K562 (cell line): Measurements from ENCODE around the gene UBR1. TPM values are rescaled to one million over a fixed set of nuclear protein-coding genes. Genes with fewer than 3 reads are reported as not detected.

ENCODE experiments used
- ATAC-seq: fragments of 200-7000 bp; cut with Tn5 transposase; 3 replicates; pipeline ENCODE4 v1.9.1; 2020; ENCODE audit warnings: moderate library complexity
- BruUV-seq: library from RNA; stranded (reverse); fragments of 400-500 nt; replicated peaks from 2 replicates; lab custom pipeline; 2021; lab: Mats Ljungman, UMichigan
- CTCF ChIA-PET: fragments of 300-600 bp; formaldehyde crosslinking; extraction: SDS; loops from one replicate; lab custom pipeline; 2021; ENCODE audit warnings: low intra/inter-chr PET ratio; lab: Yijun Ruan, JAX
- POLR2A ChIA-PET: fragments of 300-600, 350-650 bp; sonication (Branson Sonifier 250); formaldehyde crosslinking; extraction: SDS; loops from one replicate; lab custom pipeline; 2021; ENCODE audit warnings: antibody characterized with exemption, inconsistent platforms; lab: Yijun Ruan, JAX
- DNase-seq, 4 experiments: peaks; one replicate each; pipeline versions ENCODE4 v3.0.0 to v3.0.0-alpha.2; 2011 to 2018; ENCODE audit warnings: low spot score in 3 of 4, mixed read lengths in 3 of 4; ENCODE audit errors: extremely low read depth in 1 of 4
- FAIRE-seq: peaks from 2 replicates; lab custom pipeline; 2011; peaks lifted over from hg19 to GRCh38; lab: Jason Lieb, UNC
- H2AFZ ChIP-seq: 2 replicates; pipeline ENCODE4 v1.6.0; 2011; ENCODE audit warnings: low read depth, low read length, control low read depth, inconsistent platforms
- H3K27ac ChIP-seq: fragments of 200-600 bp; 3 replicates; pipeline ENCODE4 v1.8.0; 2011; ENCODE audit warnings: low read depth, mild to moderate bottlenecking, control low read depth, inconsistent platforms, low read length, moderate library complexity, mixed read lengths; ENCODE audit errors: extremely low read depth
- H3K27me3 ChIP-seq, 2 experiments: fragments of 300-600 bp in 1 of 2; 2 replicates in 1 of 2; 3 replicates in 1 of 2; pipeline versions ENCODE4 v1.6.0 to v1.8.0; 2011; ENCODE audit warnings: inconsistent platforms in 2 of 2, low read length in 2 of 2, mild to moderate bottlenecking in 1 of 2, mixed read lengths in 1 of 2, moderate library complexity in 1 of 2; ENCODE audit not compliant: control insufficient read depth in 2 of 2, insufficient read depth in 2 of 2
- H3K36me3 ChIP-seq: fragments of 300-600 bp; 3 replicates; pipeline ENCODE4 v1.8.0; 2011; ENCODE audit warnings: mild to moderate bottlenecking, low read length, inconsistent platforms; ENCODE audit not compliant: control insufficient read depth, insufficient read depth
- H3K4me1 ChIP-seq, 2 experiments: fragments of 200-600 bp in 1 of 2; replicated peaks in 1 of 2; 2 replicates in 1 of 2; 3 replicates in 1 of 2; pipeline versions ENCODE4 v1.5.1 to v1.8.0; 2011; ENCODE audit warnings: inconsistent platforms in 2 of 2, low read length in 2 of 2, mild to moderate bottlenecking in 1 of 2, mixed read lengths in 1 of 2, moderate library complexity in 1 of 2; ENCODE audit not compliant: control insufficient read depth in 2 of 2, insufficient read depth in 2 of 2
- H3K4me2 ChIP-seq: 2 replicates; pipeline ENCODE4 v1.6.1; 2011; ENCODE audit warnings: low read length, control low read depth, inconsistent platforms, mixed read lengths; ENCODE audit not compliant: insufficient read depth
- H3K4me3 ChIP-seq: fragments of 200-600 bp; sonication (generic), shearing (Covaris generic); 2 replicates; pipeline ENCODE4 v1.5.1; 2016; ENCODE audit warnings: control low read depth, inconsistent platforms
- H3K79me2 ChIP-seq: fragments of 200-600 bp; 3 replicates; pipeline ENCODE4 v1.8.0; 2011; ENCODE audit warnings: low read length, inconsistent platforms; ENCODE audit not compliant: control insufficient read depth, insufficient read depth
- H3K9ac ChIP-seq, 2 experiments: 2 replicates each; pipeline versions ENCODE4 v1.6.0 to v1.6.1; 2011; ENCODE audit warnings: low read depth in 2 of 2, low read length in 2 of 2, control low read depth in 1 of 2, inconsistent platforms in 1 of 2, mild to moderate bottlenecking in 1 of 2, mixed read lengths in 1 of 2; ENCODE audit not compliant: insufficient read depth in 1 of 2
- H3K9me1 ChIP-seq: one replicate; pipeline ENCODE4 v1.6.0; 2011; ENCODE audit warnings: inconsistent platforms, mild to moderate bottlenecking, low read length, moderate library complexity; ENCODE audit not compliant: control insufficient read depth, insufficient read depth
- H3K9me3 ChIP-seq: replicated peaks from 2 replicates; pipeline ENCODE4 v1.5.1; 2011; ENCODE audit warnings: low read depth, low read length, inconsistent platforms; ENCODE audit not compliant: control insufficient read depth, insufficient read depth
- H4K20me1 ChIP-seq: replicated peaks from 2 replicates; pipeline ENCODE4 v1.6.1; 2011; ENCODE audit warnings: low read length, inconsistent platforms, mixed read lengths; ENCODE audit not compliant: control insufficient read depth, insufficient read depth
- HINFP ChIP-seq: fragments of 450-650 bp; conservative IDR thresholded peaks from 2 replicates; pipeline ENCODE4 v1.6.1; 2016; ENCODE audit warnings: missing genetic modification characterization, low read depth, mild to moderate bottlenecking, control low read depth, missing compliant biosample characterization
- HNRNPUL1 ChIP-seq: fragments of 200-400 bp; formaldehyde crosslinking; IDR thresholded peaks from 2 replicates; pipeline ENCODE4 v1.6.1; 2017; ENCODE audit warnings: low read length
- IRF2 ChIP-seq: sonication (generic); formaldehyde crosslinking; IDR thresholded peaks from 2 replicates; pipeline ENCODE4 v1.8.1; 2022; ENCODE audit warnings: mild to moderate bottlenecking, missing genetic modification reagents
- NELFE ChIP-seq: IDR thresholded peaks from 2 replicates; pipeline ENCODE4 v1.6.1; 2011; ENCODE audit warnings: mild to moderate bottlenecking; ENCODE audit not compliant: insufficient read depth, insufficient read length
- POLR3A ChIP-seq: IDR thresholded peaks from 2 replicates; pipeline ENCODE4 v1.6.1; 2011; ENCODE audit warnings: borderline replicate concordance, mild to moderate bottlenecking, moderate library complexity; ENCODE audit not compliant: insufficient read length, insufficient read depth; ENCODE audit errors: extremely low read depth
- PTTG1 ChIP-seq: fragments of 450-650 bp; IDR thresholded peaks from 2 replicates; pipeline ENCODE4 v1.6.1; 2016; ENCODE audit warnings: low read depth, mild to moderate bottlenecking, missing genetic modification characterization, missing compliant biosample characterization
- RFX5 ChIP-seq: IDR thresholded peaks from 2 replicates; pipeline ENCODE4 v1.6.1; 2011; ENCODE audit warnings: low read depth, mild to moderate bottlenecking, improper control_type of control experiment, low read length
- SMARCC2 ChIP-seq: fragments of 450-650 bp; IDR thresholded peaks from 2 replicates; pipeline ENCODE4 v1.6.1; 2017; ENCODE audit warnings: antibody characterized with exemption, moderate library complexity, mild to moderate bottlenecking, low read depth
- STAG1 ChIP-seq: sonication (generic); formaldehyde crosslinking; IDR thresholded peaks from 2 replicates; pipeline ENCODE4 v1.5.0; 2020; ENCODE audit warnings: missing genetic modification reagents, borderline replicate concordance
- ZBTB11 ChIP-seq, 3 experiments: fragments of 200-800 bp in 1 of 3; fragments of 250-450 bp in 1 of 3; fragments of 450-650 bp in 1 of 3; sonication (Bioruptor Pico) in 1 of 3; sonication (Bioruptor generic) in 1 of 3; formaldehyde crosslinking in 1 of 3; IDR thresholded peaks; 2 replicates each; pipeline versions ENCODE4 v1.6.1 to v1.8.0; 2016 to 2022; ENCODE audit warnings: mild to moderate bottlenecking in 2 of 3, missing genetic modification characterization in 2 of 3, missing compliant biosample characterization in 1 of 3, moderate library complexity in 1 of 3
- ZNF561 ChIP-seq: fragments of 450-650 bp; formaldehyde crosslinking; conservative IDR thresholded peaks from 2 replicates; pipeline ENCODE4 v1.4.0; 2020; ENCODE audit warnings: mild to moderate bottlenecking, moderate library complexity
- ZNF639 ChIP-seq, 2 experiments: fragments of 200-800 bp in 1 of 2; sonication (Bioruptor generic) in 1 of 2; sonication (generic) in 1 of 2; formaldehyde crosslinking in 1 of 2; IDR thresholded peaks in 1 of 2; conservative IDR thresholded peaks in 1 of 2; 2 replicates each; pipeline versions ENCODE4 v1.5.0 to v1.6.1; 2016 to 2020; ENCODE audit warnings: missing compliant biosample characterization in 1 of 2, missing genetic modification characterization in 1 of 2, missing genetic modification reagents in 1 of 2
- WGBS: fragments of 100-300 bp; shearing (Covaris generic); methylation state at CpG from one replicate; pipeline ENCODE4 v1.1.6; 2016; ENCODE audit warnings: low coverage, mixed read lengths; ENCODE audit not compliant: insufficient coverage; ENCODE audit errors: missing lambda C conversion rate; 5-methylcytosine and 5-hydroxymethylcytosine counted together
- in situ Hi-C: fragments of 300-500 bp; cut with MboI; formaldehyde crosslinking; loops from 4 replicates; pipeline ENCODE4 v1.15.0; 2018; ENCODE audit warnings: inconsistent platforms, mixed read lengths
- intact Hi-C: fragments of 100-400 bp; cut with micrococcal nuclease; formaldehyde crosslinking; loops from 2 replicates; pipeline ENCODE4 v1.14.2; 2022
- polyA plus RNA-seq, 8 experiments: library from polyadenylated mRNA; depleted of rRNA in 4 of 8; stranded (reverse) in 5 of 8; unstranded in 3 of 8; fragments of >200 nt; fragmentation: Nextera tagmentation in 2 of 8; fragmentation: Illumina TruSeq in 1 of 8; extraction: Ambion mirVana in 2 of 8; extraction: Trizol in 1 of 8; gene quantifications; 2 replicates each; pipeline versions ENCODE4 v1.2.1 to v1.2.3, GENCODE V29; 2011 to 2014; ENCODE audit warnings: inconsistent platforms in 1 of 8, missing spikeins in 1 of 8
- total RNA-seq, 7 experiments: library from RNA; depleted of rRNA in 6 of 7; stranded (reverse); fragments of >200 nt in 6 of 7; fragmentation: Illumina TruSeq in 2 of 7; extraction: Trizol in 2 of 7; gene quantifications; 2 replicates each; pipeline versions ENCODE4 v1.2.1 to v1.2.3, GENCODE V29; 2011 to 2021; ENCODE audit warnings: low replicate concordance in 1 of 7

UBR1 gene
- total and polyA plus RNA-seq, 9 of the 15 experiments (the other 6 are each of a cell fraction or from before 2014, with no cell fraction given), result 5.8 to 30.7 (median 15.3) TPM

GRCh38 chr15:43046484-43046883 lies 59.4 kb downstream of the UBR1 start (continued):
- no peak for TF ChIP-seq NELFE
- no peak for TF ChIP-seq HNRNPUL1
- no peak for TF ChIP-seq ZNF561 (CRISPR knock-in tag)
- TF ChIP-seq, all 486 proteins: peak for 0

GRCh38 chr15:43042885-43043284 lies 63.0 kb downstream of the UBR1 start:
- H3K4me1 ChIP-seq, result no peaks in the 10 kb centered on the region
- in situ Hi-C loops, result no loop called here
- no peak for TF ChIP-seq ZBTB11 (CRISPR knock-in tag; IDR thresholded peaks at IDR 0.05)
- no peak for TF ChIP-seq SMARCC2
- no peak for TF ChIP-seq POLR3A
- TF ChIP-seq HINFP, result no peak
- TF ChIP-seq ZNF639 (CRISPR knock-in tag; conservative IDR thresholded peaks at IDR 0.05 in 1 of 2, IDR thresholded peaks at IDR 0.05 in 1 of 2), result no peak
- no peak for TF ChIP-seq PTTG1
- TF ChIP-seq RFX5, result no peak
- no peak for TF ChIP-seq STAG1 (CRISPR knock-in tag)
- no peak for TF ChIP-seq IRF2 (CRISPR knock-in tag)
- H3K36me3 ChIP-seq, result peaks cover 64% of the 10 kb centered on the region
- H2AFZ ChIP-seq, result no peak overlapping the region
- no peaks in the 10 kb centered on the region for H4K20me1 ChIP-seq
- H3K79me2 ChIP-seq, result no peaks in the 10 kb centered on the region
- intact Hi-C loops, result no loop called here
- H3K4me2 ChIP-seq, result no peak overlapping the region
- H3K4me3 ChIP-seq, result no peak overlapping the region
- DNase-seq, result no peak
- FAIRE-seq, result no peak
- ChIA-PET POLR2A (interaction anchor here (1.0 kb wide), 1 partner anchor 15 kb away, joined by 3 read pairs; no protein-coding TSS in a partner anchor), CTCF (no interaction called here)
- H3K9me1 ChIP-seq, result no peaks in the 10 kb centered on the region
- H3K27me3 ChIP-seq, result no peaks in the 10 kb centered on the region
- no peaks in the 10 kb centered on the region for H3K9me3 ChIP-seq
- WGBS, result 69% methylated on average over 1 of the region's 1 CpG
- no peak for ATAC-seq
- BruUV-seq, result no TSS peak
- H3K27ac ChIP-seq, result no peak overlapping the region
- H3K9ac ChIP-seq, result no peak overlapping the region
